ENCODE measurements around the gene SEMA4B.

- TF ChIP-seq EP300 (IDR thresholded peaks at IDR 0.05) (no peak), POLR2AphosphoS5 (IDR thresholded peaks at IDR 0.05) (no peak)
Observed at GRCh38 chr15:90154246-90154645, 46.9 kb upstream of the SEMA4B start.
